Measurements from ENCODE around the gene IER3IP1. TPM values are rescaled to one million over a fixed set of nuclear protein-coding genes. Genes with fewer than 3 reads are reported as not detected.

Gene IER3IP1
- total RNA-seq, 1 donor, result 18.5 TPM

DNA sequence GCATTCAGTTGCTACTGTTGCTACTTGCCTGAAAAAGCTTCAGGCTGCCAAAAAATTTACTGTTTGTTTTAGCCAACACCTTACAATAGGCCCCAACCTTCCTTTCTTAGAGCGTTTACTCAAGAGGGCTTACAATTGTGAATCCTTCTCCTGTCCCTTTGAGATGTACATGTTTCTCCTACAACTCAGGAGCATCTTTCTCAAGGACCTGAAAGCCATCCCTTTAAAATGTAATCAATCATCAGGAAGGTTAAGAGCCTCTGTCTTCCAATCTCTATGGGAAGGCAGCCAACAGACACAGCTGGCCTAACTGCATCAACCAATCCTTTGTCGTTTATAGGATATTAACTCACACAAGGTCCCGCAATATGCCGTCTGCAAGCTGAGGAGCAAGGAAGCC is 3.4 kb upstream of the IER3IP1 start:
- H2AFZ ChIP-seq (ENCODE audit: low read length), result no peak overlapping the region
- no peaks in the 10 kb centered on the region for H3K9me3 ChIP-seq (ENCODE audit: low read depth, low read length)
- no peak overlapping the region for H3K4me2 ChIP-seq (ENCODE audit: insufficient read depth, low read length)
- TF ChIP-seq, protein P1, sequence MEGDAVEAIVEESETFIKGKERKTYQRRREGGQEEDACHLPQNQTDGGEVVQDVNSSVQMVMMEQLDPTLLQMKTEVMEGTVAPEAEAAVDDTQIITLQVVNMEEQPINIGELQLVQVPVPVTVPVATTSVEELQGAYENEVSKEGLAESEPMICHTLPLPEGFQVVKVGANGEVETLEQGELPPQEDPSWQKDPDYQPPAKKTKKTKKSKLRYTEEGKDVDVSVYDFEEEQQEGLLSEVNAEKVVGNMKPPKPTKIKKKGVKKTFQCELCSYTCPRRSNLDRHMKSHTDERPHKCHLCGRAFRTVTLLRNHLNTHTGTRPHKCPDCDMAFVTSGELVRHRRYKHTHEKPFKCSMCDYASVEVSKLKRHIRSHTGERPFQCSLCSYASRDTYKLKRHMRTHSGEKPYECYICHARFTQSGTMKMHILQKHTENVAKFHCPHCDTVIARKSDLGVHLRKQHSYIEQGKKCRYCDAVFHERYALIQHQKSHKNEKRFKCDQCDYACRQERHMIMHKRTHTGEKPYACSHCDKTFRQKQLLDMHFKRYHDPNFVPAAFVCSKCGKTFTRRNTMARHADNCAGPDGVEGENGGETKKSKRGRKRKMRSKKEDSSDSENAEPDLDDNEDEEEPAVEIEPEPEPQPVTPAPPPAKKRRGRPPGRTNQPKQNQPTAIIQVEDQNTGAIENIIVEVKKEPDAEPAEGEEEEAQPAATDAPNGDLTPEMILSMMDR (IDR thresholded peaks at IDR 0.05; ENCODE audit: extremely low read depth, low read depth, low read length), result no peak
- no peaks in the 10 kb centered on the region for H3K27me3 ChIP-seq (ENCODE audit: insufficient read depth, low read length)
- H3K27ac ChIP-seq (ENCODE audit: low read depth, low read length), result no peak overlapping the region
- DNase-seq (ENCODE audit: insufficient read length, low spot score, missing footprints), result no peak
- peaks cover 18% of the 10 kb centered on the region for H3K79me2 ChIP-seq (ENCODE audit: insufficient read depth, low read length)
- H3K4me3 ChIP-seq (ENCODE audit: insufficient read depth, low read length), result no peak overlapping the region
- H4K20me1 ChIP-seq (ENCODE audit: insufficient read depth, low read length), result peaks cover 4% of the 10 kb centered on the region
- H3K36me3 ChIP-seq (ENCODE audit: insufficient read depth, low read length), result no peaks in the 10 kb centered on the region
- peaks cover 6% of the 10 kb centered on the region for H3K4me1 ChIP-seq (ENCODE audit: insufficient read depth, low read length)

DNA sequence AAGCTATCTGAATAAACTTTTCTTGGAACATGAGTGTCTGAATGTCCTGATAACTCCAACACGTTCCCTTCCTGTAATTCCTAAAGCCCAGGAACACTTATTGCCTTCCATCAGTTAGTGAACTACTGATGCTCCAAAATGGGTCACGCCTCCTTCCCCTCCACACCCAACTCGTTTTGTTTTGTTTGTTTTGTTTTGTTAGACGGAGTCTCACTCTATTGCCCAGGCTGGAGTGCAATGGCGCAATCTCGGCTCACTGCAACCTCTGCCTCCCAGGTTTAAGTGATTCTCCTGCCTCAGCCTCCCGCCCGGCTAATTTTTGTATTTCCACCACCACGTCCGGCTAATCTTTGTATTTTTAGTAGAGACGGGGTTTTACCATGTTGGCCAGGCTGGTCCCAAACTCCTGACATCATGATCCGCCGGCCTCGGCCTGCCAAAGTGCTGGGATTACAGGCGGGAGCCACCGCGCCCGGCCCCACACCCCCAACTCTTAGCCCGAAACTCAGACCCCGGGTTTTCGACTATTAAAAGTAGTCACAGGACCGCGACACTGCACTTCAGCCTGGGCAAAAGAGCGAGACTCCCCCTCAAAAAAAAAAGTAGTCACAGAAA is 774 bp downstream of the IER3IP1 start:
- Histone ChIP-seq H3K27me3 (ENCODE audit: insufficient read depth, low read length) (no peaks in the 10 kb centered on the region), H3K4me3 (ENCODE audit: insufficient read depth, low read length) (peak overlapping the region; percentile 99), H3K9me3 (ENCODE audit: low read depth, low read length) (no peaks in the 10 kb centered on the region), H3K36me3 (ENCODE audit: insufficient read depth, low read length) (no peaks in the 10 kb centered on the region), H3K27ac (ENCODE audit: low read depth, low read length) (peak overlapping the region; percentile 89), H4K20me1 (ENCODE audit: insufficient read depth, low read length) (peaks cover 27% of the 10 kb centered on the region), H3K79me2 (ENCODE audit: insufficient read depth, low read length) (peaks cover 60% of the 10 kb centered on the region), H3K4me1 (ENCODE audit: insufficient read depth, low read length) (peaks cover 7% of the 10 kb centered on the region), H2AFZ (ENCODE audit: low read length) (peak overlapping the region; percentile 86), H3K4me2 (ENCODE audit: insufficient read depth, low read length) (peak overlapping the region; percentile 76)
- no peak for DNase-seq (ENCODE audit: insufficient read length, low spot score, missing footprints)
- TF ChIP-seq, protein P1 (IDR thresholded peaks at IDR 0.05; ENCODE audit: extremely low read depth, low read depth, low read length), result no peak

DNA sequence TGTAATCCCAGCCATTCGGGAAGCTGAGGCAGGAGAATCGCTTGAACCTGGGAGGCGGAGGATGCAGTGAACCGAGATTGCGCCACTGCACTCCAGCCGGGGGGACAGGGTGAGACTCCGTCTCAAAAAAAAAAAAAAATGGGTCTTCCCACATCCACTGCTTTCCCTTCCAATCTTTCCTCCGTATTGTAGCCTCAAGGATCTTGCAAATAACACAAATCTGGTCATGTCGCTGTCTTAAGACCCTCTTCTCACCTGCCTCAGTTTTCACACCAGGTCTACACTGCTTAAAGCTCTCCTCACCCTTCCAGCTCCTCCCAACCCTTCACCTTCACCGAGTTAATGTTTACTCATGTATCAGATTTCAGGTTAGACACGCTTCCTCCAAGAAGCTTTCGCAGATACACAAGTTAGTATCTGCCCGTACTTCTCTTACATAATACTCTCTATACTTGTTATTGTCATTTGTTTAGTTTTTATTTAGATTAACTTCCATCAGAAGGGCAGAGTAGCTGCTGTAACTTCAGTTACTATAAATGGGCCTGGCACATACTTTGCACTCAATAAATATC is 1.5 kb downstream of the IER3IP1 start:
- H3K4me1 ChIP-seq (ENCODE audit: insufficient read depth, low read length), result peaks cover 7% of the 10 kb centered on the region
- peak overlapping the region; percentile 99 for H3K4me3 ChIP-seq (ENCODE audit: insufficient read depth, low read length)
- no peak overlapping the region for H2AFZ ChIP-seq (ENCODE audit: low read length)
- H4K20me1 ChIP-seq (ENCODE audit: insufficient read depth, low read length), result peaks cover 27% of the 10 kb centered on the region
- H3K79me2 ChIP-seq (ENCODE audit: insufficient read depth, low read length), result peaks cover 67% of the 10 kb centered on the region
- no peaks in the 10 kb centered on the region for H3K9me3 ChIP-seq (ENCODE audit: low read depth, low read length)
- H3K4me2 ChIP-seq (ENCODE audit: insufficient read depth, low read length), result peak overlapping the region; percentile 76
- no peaks in the 10 kb centered on the region for H3K36me3 ChIP-seq (ENCODE audit: insufficient read depth, low read length)
- peak overlapping the region; percentile 89 for H3K27ac ChIP-seq (ENCODE audit: low read depth, low read length)
- DNase-seq (ENCODE audit: insufficient read length, low spot score, missing footprints), result no peak
- no peaks in the 10 kb centered on the region for H3K27me3 ChIP-seq (ENCODE audit: insufficient read depth, low read length)
- TF ChIP-seq, protein P1 (IDR thresholded peaks at IDR 0.05; ENCODE audit: extremely low read depth, low read depth, low read length), result no peak

DNA sequence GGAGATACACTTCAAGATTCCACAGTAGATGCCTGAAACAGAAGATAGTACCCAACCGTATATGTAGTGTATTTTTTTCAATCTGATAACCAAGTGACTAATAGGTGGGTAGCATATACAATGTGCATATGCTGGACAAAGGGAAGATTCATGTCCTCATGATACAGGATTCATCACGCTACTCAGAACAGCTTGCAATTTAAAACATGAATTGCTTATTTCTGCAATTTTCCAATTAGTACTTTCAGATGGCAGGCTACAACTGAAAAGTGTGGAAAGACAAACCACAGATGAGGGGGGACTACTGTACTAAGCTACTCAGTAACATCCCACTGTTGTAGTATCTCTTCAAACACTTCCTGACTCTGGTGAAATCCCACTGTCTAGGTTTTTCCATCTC is 3.7 kb downstream of the IER3IP1 start:
- Histone ChIP-seq H2AFZ (ENCODE audit: low read length) (no peak overlapping the region), H3K79me2 (ENCODE audit: insufficient read depth, low read length) (peaks cover 85% of the 10 kb centered on the region), H4K20me1 (ENCODE audit: insufficient read depth, low read length) (peaks cover 32% of the 10 kb centered on the region), H3K27ac (ENCODE audit: low read depth, low read length) (no peak overlapping the region), H3K36me3 (ENCODE audit: insufficient read depth, low read length) (no peaks in the 10 kb centered on the region), H3K27me3 (ENCODE audit: insufficient read depth, low read length) (no peaks in the 10 kb centered on the region), H3K9me3 (ENCODE audit: low read depth, low read length) (no peaks in the 10 kb centered on the region), H3K4me1 (ENCODE audit: insufficient read depth, low read length) (peaks cover 7% of the 10 kb centered on the region), H3K4me3 (ENCODE audit: insufficient read depth, low read length) (no peak overlapping the region), H3K4me2 (ENCODE audit: insufficient read depth, low read length) (no peak overlapping the region)
- TF ChIP-seq, protein P1 (IDR thresholded peaks at IDR 0.05; ENCODE audit: extremely low read depth, low read depth, low read length), result no peak
- DNase-seq (ENCODE audit: insufficient read length, low spot score, missing footprints), result no peak
